HG03097 (cell line): Measurements from ENCODE around the gene CHRM5.

Experiments
- ATAC-seq: cut with Tn5 transposase; IDR thresholded peaks from one replicate; pipeline ENCODE4 v1.9.1; 2021; ENCODE audit not compliant: unreplicated experiment, low FRiP score

The CHRM5 gene, protein sequence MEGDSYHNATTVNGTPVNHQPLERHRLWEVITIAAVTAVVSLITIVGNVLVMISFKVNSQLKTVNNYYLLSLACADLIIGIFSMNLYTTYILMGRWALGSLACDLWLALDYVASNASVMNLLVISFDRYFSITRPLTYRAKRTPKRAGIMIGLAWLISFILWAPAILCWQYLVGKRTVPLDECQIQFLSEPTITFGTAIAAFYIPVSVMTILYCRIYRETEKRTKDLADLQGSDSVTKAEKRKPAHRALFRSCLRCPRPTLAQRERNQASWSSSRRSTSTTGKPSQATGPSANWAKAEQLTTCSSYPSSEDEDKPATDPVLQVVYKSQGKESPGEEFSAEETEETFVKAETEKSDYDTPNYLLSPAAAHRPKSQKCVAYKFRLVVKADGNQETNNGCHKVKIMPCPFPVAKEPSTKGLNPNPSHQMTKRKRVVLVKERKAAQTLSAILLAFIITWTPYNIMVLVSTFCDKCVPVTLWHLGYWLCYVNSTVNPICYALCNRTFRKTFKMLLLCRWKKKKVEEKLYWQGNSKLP

DNA sequence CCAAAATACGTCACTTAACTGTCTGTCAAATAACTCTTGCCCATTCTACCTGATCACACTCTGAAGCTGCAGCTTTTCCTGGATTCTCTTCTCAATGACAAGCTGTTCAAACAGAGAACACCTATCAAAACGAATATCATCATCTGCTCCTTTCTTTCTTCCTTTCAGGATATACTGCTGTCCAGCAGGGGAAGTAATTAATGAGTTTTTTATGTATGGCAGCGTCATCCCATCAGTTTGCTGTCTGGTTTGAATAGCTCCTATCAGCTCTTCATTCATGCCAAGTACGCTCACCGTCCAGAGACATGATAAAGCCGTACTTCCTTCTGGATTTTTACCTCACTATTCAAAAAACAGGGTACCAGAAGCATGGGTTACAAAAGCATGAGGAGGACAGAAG is at the start of gene CHRM5:
Gene CHRM5 (plus strand): TSS at position 274 of the 400 bp plus-strand sequence. CDS start 94,221 bp downstream, outside the sequence.
- no peak for ATAC-seq

DNA sequence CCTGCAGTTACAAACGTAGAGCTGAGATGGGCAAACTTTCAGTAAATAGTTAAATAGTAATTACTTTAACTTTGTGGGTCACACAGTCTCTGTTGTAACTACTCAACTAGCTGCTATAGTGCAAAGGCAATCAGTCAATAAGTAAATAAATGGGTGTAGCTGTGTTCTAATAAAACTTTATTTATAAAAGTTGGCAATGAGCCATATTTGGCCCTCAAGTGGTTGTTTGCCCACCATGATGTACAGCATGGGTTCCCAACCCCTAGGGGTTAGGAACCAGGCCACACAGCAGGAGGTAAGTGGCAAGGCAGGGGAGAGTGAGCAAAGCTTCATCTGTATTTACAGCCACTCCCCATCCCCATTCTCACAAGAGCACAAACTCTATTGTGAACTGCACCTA is 44.9 kb upstream of the CHRM5 start:
- no peak for ATAC-seq

DNA sequence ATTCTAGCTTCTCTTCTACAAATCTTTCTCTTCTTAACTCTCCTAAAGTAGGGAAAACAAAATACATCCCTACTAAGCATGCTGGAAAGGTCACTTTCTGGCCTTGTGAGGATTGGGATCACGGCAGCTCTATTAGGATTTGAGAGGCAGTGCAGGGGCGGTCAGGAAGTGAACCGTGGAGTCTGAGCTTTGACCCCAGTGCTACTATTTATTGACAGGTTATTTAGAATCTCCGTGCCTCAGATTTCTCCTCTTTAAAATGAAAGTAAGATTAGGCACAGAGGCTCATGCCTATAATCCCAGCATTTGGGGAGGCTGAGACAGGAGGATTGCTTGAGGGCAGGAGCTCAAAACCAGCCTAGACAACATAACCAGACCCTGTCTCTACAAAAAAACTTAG is 42.0 kb upstream of the CHRM5 start:
- no peak for ATAC-seq

DNA sequence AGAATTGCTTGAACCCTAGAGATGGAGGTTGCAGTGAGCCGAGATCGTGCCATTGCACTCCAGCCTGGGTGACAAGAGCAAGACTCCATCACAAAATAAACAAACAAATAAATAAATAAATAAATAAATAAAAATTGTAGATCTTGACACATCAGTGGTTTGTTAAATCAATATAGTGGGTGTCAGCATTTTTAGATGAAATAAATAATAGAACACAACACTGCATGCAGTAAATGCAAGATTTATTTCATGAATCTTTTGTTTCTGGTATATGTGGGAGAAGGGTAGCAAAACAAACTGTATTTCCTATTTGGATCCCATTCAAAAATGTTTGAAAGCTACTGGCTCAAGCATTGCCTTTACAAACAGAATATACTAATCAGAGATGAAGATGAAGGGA is 35.6 kb upstream of the CHRM5 start:
- ATAC-seq: no peak

DNA sequence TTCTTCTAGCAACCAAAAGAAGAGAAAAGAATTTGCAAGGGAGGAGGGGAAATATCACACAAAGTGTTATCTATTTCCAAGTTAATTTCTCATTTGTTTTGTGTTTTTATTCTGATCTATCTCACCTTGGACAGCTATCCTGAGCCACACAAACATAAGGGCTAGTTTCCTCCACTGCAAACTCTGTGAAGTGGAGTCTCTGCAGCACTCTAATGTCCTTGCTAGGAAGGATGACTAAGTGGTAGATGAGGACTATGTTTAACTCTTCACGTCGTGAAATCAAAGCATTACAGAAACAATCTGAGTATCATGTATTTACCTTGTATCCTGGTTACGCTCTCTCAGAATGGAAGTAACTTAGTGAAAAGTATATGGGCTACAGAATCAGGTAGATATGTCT is 33.9 kb upstream of the CHRM5 start:
- no peak for ATAC-seq

DNA sequence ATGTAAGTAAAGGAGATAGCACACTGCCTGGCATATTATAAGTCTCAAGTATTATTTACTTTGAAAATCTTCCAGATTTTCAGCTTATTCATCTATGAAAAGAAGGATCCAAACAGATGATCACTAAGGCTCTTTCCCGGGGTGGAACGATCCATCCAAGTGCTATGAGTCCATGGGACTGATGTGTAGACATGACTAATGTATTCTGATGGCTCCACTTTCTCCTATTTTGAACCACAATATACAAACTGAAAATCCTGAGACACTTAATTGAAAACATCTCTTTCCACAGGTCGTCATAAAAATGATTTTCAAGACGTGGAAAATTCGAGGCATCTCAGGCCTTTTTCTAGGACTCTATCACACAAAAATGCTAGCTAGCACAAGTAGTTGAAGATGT is 33.4 kb upstream of the CHRM5 start:
- ATAC-seq: no peak

DNA sequence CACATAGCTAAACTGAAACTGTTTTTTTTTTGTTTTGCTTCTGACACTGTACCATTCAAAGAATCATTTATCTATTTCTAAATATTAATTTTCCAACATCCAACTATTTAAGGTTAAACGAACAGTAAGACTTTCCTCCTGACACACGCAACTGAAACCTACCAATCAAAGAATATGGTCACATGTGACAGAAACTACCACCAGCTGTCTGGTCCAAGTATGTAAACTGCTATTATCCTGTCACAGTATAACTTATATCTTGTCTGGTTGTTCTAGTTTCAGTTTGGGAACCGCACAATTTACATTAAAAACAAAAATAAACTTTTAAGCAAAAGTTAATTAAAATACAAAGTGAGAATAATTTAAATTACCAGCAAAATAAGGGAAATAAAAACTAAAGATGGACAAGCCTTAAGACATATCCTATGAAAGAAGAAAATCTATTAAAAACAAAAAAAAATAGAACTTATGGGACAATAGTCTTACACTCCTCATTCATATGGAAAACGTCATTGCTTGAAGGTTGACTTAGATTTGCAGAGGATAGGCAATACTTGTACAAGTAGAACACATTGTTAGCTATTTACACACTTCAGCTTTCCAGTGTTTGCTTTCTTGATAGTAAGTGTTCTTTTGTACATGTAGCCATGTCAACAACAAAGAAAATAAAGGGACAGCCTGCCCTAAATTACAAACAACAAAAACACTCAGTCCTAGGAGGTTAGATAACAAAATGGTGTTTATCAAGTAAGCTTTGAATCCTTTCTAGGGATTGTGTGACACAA is 26.8 kb upstream of the CHRM5 start:
- ATAC-seq: no peak

DNA sequence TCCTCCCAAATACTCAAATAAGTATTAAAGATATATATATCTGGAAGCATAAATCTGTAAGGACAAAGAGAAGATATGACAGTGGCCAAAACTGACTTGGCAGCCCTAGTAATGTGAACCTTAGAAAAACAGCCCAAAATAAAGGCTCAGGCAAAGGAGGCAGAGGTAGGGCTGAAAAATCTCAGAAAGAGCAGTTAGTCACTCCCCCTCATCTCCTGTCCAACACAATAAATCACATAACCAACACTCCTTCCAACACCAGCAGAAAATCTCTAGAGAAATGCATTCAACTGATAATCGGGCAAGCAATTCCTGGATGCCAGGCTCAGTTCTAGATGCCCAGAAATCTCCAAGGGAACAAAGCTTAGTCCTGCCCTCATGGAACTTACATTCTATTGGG is 22.1 kb upstream of the CHRM5 start:
- ATAC-seq: no peak

DNA sequence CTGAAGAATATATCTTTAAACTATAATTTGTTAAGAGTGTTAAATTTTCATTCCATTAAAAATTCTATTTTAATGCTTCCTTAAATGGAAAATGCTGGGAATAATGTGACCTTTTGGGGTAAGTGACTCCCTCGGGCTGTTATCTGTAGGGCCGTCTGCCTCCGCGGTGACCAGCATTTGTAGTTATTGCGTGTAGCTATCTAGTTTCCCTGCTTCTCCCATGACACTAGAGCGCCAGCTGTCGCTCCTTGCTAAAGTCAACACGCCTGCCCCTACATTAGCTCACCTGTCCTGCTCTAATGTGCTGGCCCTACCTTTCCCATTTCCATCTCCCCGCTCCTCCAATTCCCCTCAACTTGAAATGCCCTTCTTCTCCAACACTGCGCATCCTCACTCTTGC is 12.4 kb upstream of the CHRM5 start:
- ATAC-seq: no peak

DNA sequence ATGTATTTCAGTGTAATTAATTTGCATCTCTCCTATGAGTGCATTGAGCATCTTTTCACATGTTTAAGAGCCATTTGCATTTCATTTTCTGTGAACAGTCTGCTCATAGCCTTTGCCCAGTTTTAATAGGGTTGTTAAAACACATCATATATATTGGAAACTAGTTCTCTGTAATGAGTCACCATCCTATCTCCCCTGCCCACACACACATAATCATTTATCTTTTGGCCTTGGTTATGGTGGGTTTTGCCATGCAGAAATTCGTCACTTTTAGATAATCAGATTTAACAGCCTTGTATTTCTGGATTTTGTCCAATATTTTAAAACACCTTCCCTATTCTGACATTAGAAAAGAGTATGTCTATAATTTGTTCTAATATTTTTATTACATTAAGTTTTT is 11.9 kb upstream of the CHRM5 start:
- no peak for ATAC-seq

DNA sequence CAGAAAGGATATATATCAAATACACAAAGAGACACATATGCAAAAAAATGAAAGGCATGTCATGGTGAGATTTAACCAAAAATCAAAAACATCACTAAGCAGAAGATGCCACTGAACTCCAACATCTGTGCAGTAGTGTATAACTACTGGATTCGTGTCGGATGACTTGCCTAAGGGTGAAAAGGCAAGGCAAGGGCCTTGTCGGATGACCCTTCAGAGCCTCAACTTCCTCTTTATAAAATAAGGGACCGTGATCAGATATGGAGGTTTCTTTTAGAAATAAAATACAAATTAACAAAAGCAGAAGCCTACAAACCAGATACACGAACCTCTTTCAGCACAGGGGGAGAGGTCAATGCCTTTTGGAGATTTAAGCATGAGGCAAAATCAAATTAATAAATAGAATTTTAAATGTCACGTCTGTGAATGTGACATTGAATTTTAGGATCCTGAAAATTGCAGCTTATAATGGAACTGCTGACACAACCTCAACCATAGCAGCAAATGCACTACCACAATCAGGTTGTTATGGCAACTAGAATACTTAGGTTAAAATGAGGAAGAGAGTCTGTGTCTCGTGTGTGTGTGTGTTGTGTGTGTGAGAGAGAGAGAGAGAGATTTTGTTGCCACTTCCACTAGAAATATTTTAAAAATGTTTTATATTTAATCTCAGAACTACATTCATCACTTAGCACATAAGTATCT is 8.3 kb upstream of the CHRM5 start:
- no peak for ATAC-seq

DNA sequence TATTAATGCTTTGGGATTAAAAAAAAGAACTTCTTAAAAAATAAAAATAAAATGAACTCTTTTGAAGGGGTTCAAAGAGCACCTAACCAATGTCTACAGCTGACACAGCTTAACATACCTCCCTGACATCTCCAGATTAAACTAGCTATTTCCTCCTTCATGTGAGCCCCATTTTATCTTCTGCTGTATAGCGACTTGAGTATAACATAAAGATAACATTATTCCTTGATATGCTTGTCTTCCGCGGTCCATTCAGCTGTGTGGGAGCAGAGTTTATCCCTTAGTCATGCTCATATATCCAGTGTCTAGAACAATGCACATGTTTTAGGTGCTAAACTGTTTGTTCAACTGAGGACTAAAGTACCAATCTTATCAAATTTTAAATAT is 7.8 kb upstream of the CHRM5 start:
- no peak for ATAC-seq

DNA sequence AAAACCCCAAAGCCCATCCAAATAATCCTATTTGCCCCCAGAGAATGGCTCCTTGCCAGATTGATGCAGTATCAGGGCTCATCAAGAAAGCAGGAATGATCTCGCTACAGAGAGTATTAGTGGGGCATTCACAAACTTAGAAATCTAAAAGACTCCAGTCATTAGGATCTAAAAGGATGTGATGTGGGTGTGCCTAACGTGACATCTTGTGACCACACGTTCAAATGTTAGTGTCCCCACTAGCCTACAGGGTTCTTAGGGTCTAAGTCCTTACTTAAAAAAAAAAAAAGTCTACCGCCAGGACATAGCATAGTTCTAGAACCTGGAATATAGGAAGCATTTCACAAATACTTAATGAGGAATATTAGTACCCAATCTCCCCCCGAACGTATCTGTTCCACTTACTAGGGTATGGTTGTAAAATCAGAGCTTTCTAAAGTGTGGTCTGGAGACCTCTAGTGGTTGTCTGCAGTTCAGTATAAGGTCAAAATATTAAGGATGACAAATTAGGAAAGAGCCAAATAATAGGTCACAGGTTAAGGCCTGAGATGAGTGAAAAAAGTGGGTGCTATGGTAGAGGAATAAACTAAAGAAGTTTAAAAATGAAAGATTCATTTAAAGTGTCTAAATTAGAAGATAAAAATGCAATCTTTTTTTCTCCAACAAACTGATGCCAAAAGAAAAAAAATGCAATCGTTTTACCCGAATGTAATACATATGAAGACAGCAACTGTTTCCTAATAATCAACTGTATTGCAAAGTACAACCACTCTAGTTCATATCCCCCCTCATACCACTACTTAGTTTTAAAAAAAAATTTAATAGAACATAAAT is 4.2 kb upstream of the CHRM5 start:
- no peak for ATAC-seq

DNA sequence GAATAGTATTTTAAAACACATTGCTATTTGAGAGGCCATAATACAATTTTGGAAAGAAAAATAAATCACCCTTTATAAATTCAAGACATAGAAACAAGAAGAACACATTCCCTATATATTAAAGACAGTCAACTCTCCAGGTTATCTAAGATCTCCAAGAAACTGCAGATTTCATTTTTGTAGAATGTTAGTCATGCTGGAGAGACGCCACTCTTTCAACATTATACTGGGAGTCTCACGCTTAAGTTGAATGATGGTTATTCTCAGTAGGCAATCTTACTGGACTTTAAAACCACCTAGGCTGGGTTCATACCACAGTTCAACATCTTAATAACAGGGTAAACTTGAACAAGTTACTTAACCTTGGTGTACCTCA is 3.6 kb upstream of the CHRM5 start:
- ATAC-seq: no peak

DNA sequence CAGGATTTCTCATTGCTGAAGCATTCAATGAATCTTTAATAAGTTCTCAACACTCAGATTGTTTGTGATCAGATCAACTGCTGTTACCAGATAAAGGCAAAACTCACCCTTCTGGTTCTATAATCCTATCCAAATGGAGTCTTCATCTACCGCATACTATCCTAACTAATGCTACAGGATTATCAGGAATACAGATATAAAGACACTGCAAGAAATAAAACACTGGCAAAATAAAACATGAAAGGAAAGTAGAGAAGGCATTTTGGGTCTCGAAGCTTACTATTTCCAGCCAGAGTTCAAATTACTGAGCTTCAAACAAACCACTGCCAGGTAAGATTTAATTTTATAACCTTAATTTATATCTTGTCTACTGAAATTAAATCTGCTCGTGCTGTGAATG is 524 bp downstream of the CHRM5 start:
- no peak for ATAC-seq

DNA sequence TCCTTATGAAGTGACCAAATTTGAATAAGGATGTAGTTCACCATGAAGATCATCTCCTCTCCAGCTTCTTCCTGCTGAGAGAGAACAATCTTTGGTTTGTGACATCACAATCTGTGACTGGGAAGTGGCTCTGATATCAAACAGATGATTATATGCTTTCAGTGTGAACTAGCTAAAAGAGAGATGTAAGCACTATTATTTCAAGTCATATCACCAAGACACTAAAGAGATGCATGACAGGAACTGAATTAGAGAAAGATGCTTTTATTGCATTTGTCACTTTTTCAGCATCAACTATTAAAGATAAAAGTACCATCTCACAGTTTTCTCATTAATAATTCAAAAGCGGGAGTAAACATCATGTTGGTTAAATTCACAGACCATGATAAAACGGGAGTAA is 3.5 kb downstream of the CHRM5 start:
- no peak for ATAC-seq

DNA sequence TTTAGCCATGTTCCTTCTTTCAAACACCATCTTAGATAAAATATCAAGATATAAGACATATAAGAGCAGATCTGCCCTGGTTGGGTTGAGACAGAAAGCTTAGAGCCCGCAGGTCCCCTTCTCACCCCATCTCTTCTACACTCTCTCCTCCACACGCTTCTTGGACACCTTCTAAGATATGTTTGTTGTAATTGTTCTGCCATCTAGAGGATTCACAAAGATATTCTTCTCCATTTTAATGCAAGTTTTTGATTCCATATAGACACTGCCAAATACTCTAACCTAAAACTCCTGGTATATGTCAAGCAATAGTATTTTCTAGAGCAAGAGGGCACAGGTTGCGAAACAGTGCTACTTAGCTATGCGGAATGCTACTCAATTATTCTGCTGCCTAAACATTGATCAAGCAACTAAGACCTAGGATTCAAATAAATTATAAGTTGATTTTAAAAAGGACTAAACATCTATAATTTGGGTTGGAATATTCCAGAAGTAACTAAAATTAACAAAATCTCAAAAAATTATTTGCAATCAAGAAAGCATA is 6.8 kb downstream of the CHRM5 start:
- ATAC-seq: no peak

DNA sequence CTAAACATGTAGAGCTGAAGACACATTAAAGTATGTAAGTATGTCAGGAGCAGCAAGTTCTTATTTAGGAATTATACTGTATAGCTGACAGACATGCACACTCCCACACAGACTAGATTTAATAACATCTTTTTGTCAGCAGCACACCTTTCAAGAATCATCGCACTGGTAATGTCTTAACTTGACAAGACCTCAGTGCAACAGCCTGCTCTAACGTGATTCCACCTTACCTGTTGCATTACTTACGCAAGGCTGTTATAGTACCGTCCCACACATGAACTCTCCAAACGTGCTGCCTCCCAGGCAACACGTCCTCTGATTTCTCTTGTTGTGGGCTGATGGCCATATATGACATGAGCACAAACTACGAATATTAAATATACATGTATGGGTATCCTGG is 11.9 kb downstream of the CHRM5 start:
- no peak for ATAC-seq

DNA sequence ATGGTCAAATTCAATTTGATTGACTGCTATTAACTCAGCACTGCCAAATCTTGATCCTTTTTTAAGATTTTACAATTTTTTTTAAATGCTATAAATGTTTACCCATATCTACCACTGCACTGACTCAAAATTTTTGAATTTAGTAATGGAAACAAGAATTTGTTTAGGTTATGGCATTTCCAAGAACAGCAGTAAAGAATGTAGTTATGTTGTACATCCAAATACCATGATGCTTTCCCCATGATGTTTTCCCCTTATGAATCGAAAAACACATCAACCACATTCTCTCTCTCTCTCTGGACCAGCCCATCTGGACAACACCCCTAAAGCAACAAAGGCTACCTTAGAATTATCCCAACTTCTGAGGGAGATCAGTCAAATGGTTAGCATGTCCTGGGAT is 14.2 kb downstream of the CHRM5 start:
- no peak for ATAC-seq

DNA sequence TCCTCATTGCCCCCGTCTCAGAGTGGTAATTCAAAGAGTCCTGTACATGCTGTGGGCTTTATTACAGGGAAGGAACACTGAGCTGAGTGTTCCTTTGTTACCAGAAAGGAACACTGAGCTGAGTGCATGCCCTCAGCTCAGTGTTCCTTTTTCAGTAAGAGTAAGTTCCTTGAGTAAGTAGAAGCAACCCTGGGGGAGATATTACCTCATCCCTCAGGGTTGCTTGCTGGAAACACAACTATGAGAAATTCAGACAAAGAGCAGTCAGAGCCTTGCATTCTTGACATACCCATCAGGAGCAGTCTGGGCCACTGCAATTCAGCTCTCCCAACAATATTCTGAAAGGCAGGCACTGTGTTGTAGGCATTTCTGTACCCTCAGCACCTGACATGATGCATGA is 17.0 kb downstream of the CHRM5 start:
- ATAC-seq: no peak
